K562 (cell line): ENCODE measurements around the gene ITGB3BP. TPM values are rescaled to one million over a fixed set of nuclear protein-coding genes. Genes with fewer than 3 reads are reported as not detected.

Experiments
- CCNT2 ChIP-seq: IDR thresholded peaks from 2 replicates; pipeline ENCODE4 v1.6.1; 2011; ENCODE audit warnings: borderline replicate concordance, low read depth, mild to moderate bottlenecking, moderate library complexity, mixed read lengths, low read length; ENCODE audit not compliant: insufficient read length; ENCODE audit errors: extremely low read depth
- DNMT1 ChIP-seq: fragments of 450-650 bp; IDR thresholded peaks from 2 replicates; pipeline ENCODE4 v1.6.1; 2016; ENCODE audit warnings: antibody characterized with exemption, mild to moderate bottlenecking
- MAZ ChIP-seq, 2 experiments: fragments of 450-650 bp in 1 of 2; sonication (generic) in 1 of 2; formaldehyde crosslinking; IDR thresholded peaks in 1 of 2; conservative IDR thresholded peaks in 1 of 2; 2 replicates each; pipeline versions ENCODE4 v1.4.0 to v1.5.0; 2020; ENCODE audit warnings: mild to moderate bottlenecking in 1 of 2, missing genetic modification reagents in 1 of 2
- NR3C1 ChIP-seq: sonication (generic); formaldehyde crosslinking; IDR thresholded peaks from 2 replicates; pipeline ENCODE4 v1.8.1; 2022; ENCODE audit warnings: missing genetic modification reagents
- OTX1 ChIP-seq: fragments of 450-650 bp; formaldehyde crosslinking; IDR thresholded peaks from 2 replicates; pipeline ENCODE4 v1.4.0; 2022; ENCODE audit warnings: mild to moderate bottlenecking
- POLR2AphosphoS5 ChIP-seq: IDR thresholded peaks from 2 replicates; pipeline ENCODE4 v1.6.1; 2011; ENCODE audit warnings: mild to moderate bottlenecking, low read depth, low read length, moderate library complexity; ENCODE audit not compliant: control insufficient read depth, insufficient read depth
- POLR3A ChIP-seq: IDR thresholded peaks from 2 replicates; pipeline ENCODE4 v1.6.1; 2011; ENCODE audit warnings: borderline replicate concordance, mild to moderate bottlenecking, moderate library complexity; ENCODE audit not compliant: insufficient read length, insufficient read depth; ENCODE audit errors: extremely low read depth
- TRIM24 ChIP-seq, 2 experiments: fragments of 450-650 bp; IDR thresholded peaks; 2 replicates each; pipeline ENCODE4 v1.6.1; 2016
- ZNF124 ChIP-seq: sonication (generic); formaldehyde crosslinking; IDR thresholded peaks from 2 replicates; pipeline ENCODE4 v1.8.1; 2022; ENCODE audit warnings: missing genetic modification reagents
- ZNF354B ChIP-seq: fragments of 250-450 bp; sonication (Bioruptor Pico); IDR thresholded peaks from 2 replicates; pipeline ENCODE4 v1.4.0; 2020
- ZNF644 ChIP-seq: fragments of 200-800 bp; sonication (Bioruptor generic); IDR thresholded peaks from 2 replicates; pipeline ENCODE4 v1.6.1; 2016; ENCODE audit warnings: low read depth, missing genetic modification characterization, missing compliant biosample characterization
- polyA plus RNA-seq, 8 experiments: library from polyadenylated mRNA; depleted of rRNA in 4 of 8; stranded (reverse) in 5 of 8; unstranded in 3 of 8; fragments of >200 nt; fragmentation: Nextera tagmentation in 2 of 8; fragmentation: Illumina TruSeq in 1 of 8; extraction: Ambion mirVana in 2 of 8; extraction: Trizol in 1 of 8; gene quantifications; 2 replicates each; pipeline versions ENCODE4 v1.2.1 to v1.2.3, GENCODE V29; 2011 to 2014; ENCODE audit warnings: inconsistent platforms in 1 of 8, missing spikeins in 1 of 8
- total RNA-seq, 7 experiments: library from RNA; depleted of rRNA in 6 of 7; stranded (reverse); fragments of >200 nt in 6 of 7; fragmentation: Illumina TruSeq in 2 of 7; extraction: Trizol in 2 of 7; gene quantifications; 2 replicates each; pipeline versions ENCODE4 v1.2.1 to v1.2.3, GENCODE V29; 2011 to 2021; ENCODE audit warnings: low replicate concordance in 1 of 7
- TF ChIP-seq, protein P1 (sequence below): fragments of 450-650 bp; formaldehyde crosslinking; IDR thresholded peaks from 2 replicates; pipeline ENCODE4 v1.4.0; 2020; ENCODE audit warnings: mild to moderate bottlenecking, moderate library complexity
- TF ChIP-seq, protein P2 (sequence below): fragments of 450-650 bp; IDR thresholded peaks from 2 replicates; pipeline ENCODE4 v1.6.1; 2017; ENCODE audit warnings: mild to moderate bottlenecking, moderate library complexity
- TF ChIP-seq, protein P3 (sequence below): sonication (generic); formaldehyde crosslinking; IDR thresholded peaks from 2 replicates; pipeline ENCODE4 v1.9.0; 2022; ENCODE audit warnings: mild to moderate bottlenecking, missing genetic modification reagents
- TF ChIP-seq, protein P4 (sequence below): fragments of 200-800 bp; sonication (Bioruptor generic); IDR thresholded peaks from 2 replicates; pipeline ENCODE4 v1.6.1; 2017; ENCODE audit warnings: missing genetic modification characterization, missing compliant biosample characterization
- TF ChIP-seq, protein P5 (sequence below): fragments of 250-450 bp; sonication (Bioruptor Pico); IDR thresholded peaks from 2 replicates; pipeline ENCODE4 v1.9.0; 2021; ENCODE audit warnings: mild to moderate bottlenecking
- TF ChIP-seq, protein P6 (sequence below): fragments of 250-450 bp; sonication (Bioruptor Pico); IDR thresholded peaks from 2 replicates; pipeline ENCODE4 v1.8.0; 2021; ENCODE audit warnings: moderate library complexity, mild to moderate bottlenecking, inconsistent platforms

ITGB3BP gene
- total and polyA plus RNA-seq, 9 of the 15 experiments (the other 6 are each of a cell fraction or from before 2014, with no cell fraction given) = 62.8 to 151 (median 110) TPM

DNA sequence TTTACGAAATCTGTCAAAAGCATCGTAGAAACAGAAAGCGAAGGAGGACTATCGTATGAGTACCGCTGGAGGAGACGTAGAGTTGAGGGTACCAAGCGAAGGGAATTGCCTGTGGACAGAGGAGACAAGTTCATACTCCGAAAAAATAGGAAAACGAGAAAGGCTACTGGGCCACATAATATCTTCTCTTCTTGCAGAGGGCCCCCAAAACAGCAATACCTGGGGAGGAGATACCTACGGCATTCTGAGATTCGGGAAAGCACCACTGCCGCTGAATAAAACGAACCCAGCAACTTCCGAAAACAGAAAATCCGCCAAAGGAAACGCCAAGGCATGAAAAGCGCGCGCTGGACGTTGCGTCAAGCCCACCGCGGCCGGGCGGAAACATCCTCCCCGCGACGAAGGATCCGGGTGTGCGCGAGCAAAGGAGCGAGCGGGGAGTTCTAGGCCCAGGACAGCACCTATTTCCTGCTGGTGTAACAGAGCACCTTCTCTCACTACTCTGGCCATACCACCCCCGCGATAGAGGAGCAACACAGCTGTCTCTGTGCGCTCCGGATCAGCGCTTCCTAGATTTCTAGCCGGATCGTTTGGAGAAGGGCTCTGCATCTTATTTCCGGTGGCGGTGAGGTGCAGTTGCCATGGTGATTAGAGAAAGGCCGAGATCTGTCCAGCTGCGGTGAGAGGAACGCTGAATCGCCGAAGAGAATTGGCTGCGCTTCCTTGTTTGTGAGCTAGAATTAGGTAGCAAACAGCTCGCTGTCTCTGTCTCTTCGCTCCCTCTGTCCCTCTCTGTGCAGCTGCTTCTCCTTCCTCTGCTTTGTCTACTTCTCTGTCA lies at the start of gene ITGB3BP, which contains the start of gene EFCAB7 (continued):
- peak; percentile 88; the same call in 1 of the 2 replicates for TF ChIP-seq OTX1 (CRISPR knock-in tag)
- TF ChIP-seq, protein P1, sequence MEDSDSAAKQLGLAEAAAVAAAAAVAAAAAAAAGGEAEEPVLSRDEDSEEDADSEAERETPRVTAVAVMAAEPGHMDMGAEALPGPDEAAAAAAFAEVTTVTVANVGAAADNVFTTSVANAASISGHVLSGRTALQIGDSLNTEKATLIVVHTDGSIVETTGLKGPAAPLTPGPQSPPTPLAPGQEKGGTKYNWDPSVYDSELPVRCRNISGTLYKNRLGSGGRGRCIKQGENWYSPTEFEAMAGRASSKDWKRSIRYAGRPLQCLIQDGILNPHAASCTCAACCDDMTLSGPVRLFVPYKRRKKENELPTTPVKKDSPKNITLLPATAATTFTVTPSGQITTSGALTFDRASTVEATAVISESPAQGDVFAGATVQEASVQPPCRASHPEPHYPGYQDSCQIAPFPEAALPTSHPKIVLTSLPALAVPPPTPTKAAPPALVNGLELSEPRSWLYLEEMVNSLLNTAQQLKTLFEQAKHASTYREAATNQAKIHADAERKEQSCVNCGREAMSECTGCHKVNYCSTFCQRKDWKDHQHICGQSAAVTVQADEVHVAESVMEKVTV (CRISPR knock-in tag) = 0 out of 2 replicates have a peak, but pooled peaks have one; percentile 24
- TF ChIP-seq, protein P2, sequence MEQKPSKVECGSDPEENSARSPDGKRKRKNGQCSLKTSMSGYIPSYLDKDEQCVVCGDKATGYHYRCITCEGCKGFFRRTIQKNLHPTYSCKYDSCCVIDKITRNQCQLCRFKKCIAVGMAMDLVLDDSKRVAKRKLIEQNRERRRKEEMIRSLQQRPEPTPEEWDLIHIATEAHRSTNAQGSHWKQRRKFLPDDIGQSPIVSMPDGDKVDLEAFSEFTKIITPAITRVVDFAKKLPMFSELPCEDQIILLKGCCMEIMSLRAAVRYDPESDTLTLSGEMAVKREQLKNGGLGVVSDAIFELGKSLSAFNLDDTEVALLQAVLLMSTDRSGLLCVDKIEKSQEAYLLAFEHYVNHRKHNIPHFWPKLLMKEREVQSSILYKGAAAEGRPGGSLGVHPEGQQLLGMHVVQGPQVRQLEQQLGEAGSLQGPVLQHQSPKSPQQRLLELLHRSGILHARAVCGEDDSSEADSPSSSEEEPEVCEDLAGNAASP = no peak
- TF ChIP-seq, protein P3, sequence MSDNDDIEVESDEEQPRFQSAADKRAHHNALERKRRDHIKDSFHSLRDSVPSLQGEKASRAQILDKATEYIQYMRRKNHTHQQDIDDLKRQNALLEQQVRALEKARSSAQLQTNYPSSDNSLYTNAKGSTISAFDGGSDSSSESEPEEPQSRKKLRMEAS (CRISPR knock-in tag) = peak; percentile 52; the same call in 1 of the 2 replicates
- TF ChIP-seq, protein P4, sequence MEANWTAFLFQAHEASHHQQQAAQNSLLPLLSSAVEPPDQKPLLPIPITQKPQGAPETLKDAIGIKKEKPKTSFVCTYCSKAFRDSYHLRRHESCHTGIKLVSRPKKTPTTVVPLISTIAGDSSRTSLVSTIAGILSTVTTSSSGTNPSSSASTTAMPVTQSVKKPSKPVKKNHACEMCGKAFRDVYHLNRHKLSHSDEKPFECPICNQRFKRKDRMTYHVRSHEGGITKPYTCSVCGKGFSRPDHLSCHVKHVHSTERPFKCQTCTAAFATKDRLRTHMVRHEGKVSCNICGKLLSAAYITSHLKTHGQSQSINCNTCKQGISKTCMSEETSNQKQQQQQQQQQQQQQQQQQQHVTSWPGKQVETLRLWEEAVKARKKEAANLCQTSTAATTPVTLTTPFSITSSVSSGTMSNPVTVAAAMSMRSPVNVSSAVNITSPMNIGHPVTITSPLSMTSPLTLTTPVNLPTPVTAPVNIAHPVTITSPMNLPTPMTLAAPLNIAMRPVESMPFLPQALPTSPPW (CRISPR knock-in tag) = peak; percentile 34; the same call in 1 of the 2 replicates
- TF ChIP-seq POLR2AphosphoS5 = peak; percentile 85
- no peak for TF ChIP-seq ZNF124 (CRISPR knock-in tag)
- no peak for TF ChIP-seq POLR3A
- no peak for TF ChIP-seq NR3C1 (CRISPR knock-in tag)
- TF ChIP-seq, protein P5, sequence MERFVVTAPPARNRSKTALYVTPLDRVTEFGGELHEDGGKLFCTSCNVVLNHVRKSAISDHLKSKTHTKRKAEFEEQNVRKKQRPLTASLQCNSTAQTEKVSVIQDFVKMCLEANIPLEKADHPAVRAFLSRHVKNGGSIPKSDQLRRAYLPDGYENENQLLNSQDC (CRISPR knock-in tag) = peak; percentile 36; the same call in 1 of the 2 replicates
- no peak for TF ChIP-seq DNMT1
- TF ChIP-seq TRIM24 (IDR thresholded peaks at IDR 0.05) = peak; percentile 78 to 100
- peak; percentile 84 to 85 for TF ChIP-seq MAZ (CRISPR knock-in tag; conservative IDR thresholded peaks at IDR 0.05 in 1 of 2, IDR thresholded peaks at IDR 0.05 in 1 of 2)
- TF ChIP-seq CCNT2 = no peak
- TF ChIP-seq, protein P6, sequence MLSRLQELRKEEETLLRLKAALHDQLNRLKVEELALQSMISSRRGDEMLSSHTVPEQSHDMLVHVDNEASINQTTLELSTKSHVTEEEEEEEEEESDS (CRISPR knock-in tag) = no peak
- TF ChIP-seq ZNF644 (tag) = no peak
- no peak for TF ChIP-seq ZNF354B (CRISPR knock-in tag)
